Heart right ventricle (tissue), 16 donors: ENCODE results near the gene RASA4. TPM values are rescaled to one million over a fixed set of nuclear protein-coding genes. Genes with fewer than 3 reads are reported as not detected.
"Not testable (repeated sequence)": the region's sequence is repeated elsewhere in the genome, so short reads cannot be mapped to it uniquely, and the experiment has no call there.

Experiments used
- ATAC-seq, 8 donors: fragments of 200-7000 bp; cut with Tn5 transposase; one replicate each; pipeline ENCODE4 v1.9.1; 2020; ENCODE audit warnings: mild to moderate bottlenecking in 8 of 8, moderate library complexity in 8 of 8, moderate number of reproducible peaks in 1 of 8
- DNase-seq, 2 donors: peaks; one replicate each; pipeline ENCODE4 v3.0.0-alpha.2; 2020
- H3K27ac ChIP-seq, 10 donors: fragments of 200-600 bp; sonication (generic) in 2 of 10; one replicate each; pipeline versions ENCODE4 v1.5.0 to v1.8.0; 2020 to 2022; ENCODE audit warnings: mild to moderate bottlenecking in 3 of 10
- H3K27me3 ChIP-seq, 7 donors: fragments of 200-600 bp; one replicate each; pipeline ENCODE4 v1.8.0; 2021 to 2022; ENCODE audit warnings: mild to moderate bottlenecking in 2 of 7
- H3K36me3 ChIP-seq, 9 donors: fragments of 200-600 bp; sonication (generic) in 1 of 9; one replicate each; pipeline versions ENCODE4 v1.5.0 to v1.8.0; 2020 to 2022; ENCODE audit warnings: mild to moderate bottlenecking in 2 of 9
- H3K4me1 ChIP-seq, 9 donors: fragments of 200-600 bp; sonication (generic) in 1 of 9; one replicate each; pipeline versions ENCODE4 v1.5.0 to v1.8.0; 2020 to 2022; ENCODE audit warnings: mild to moderate bottlenecking in 4 of 9
- H3K4me3 ChIP-seq, 10 donors: fragments of 200-600 bp; sonication (generic) in 2 of 10; one replicate each; pipeline versions ENCODE4 v1.5.0 to v1.8.0; 2020 to 2022; ENCODE audit warnings: mild to moderate bottlenecking in 7 of 10, moderate library complexity in 2 of 10
- H3K9me3 ChIP-seq, 11 donors: fragments of 200-600 bp in 10 of 11; sonication (generic) in 2 of 11; one replicate each; pipeline versions ENCODE4 v1.5.0 to v1.8.0; 2013 to 2022; ENCODE audit warnings: mild to moderate bottlenecking in 2 of 11, control low read depth in 1 of 11, moderate library complexity in 1 of 11
- WGBS, 2 donors: extraction: QIAGEN DNeasy Blood & Tissue Kit; methylation state at CpG; one replicate each; pipeline ENCODE4 v1.1.7; 2013; ENCODE audit warnings: inconsistent platforms in 1 of 2; 5-methylcytosine and 5-hydroxymethylcytosine counted together
- intact Hi-C, 10 donors: fragments of 100-400 bp; cut with DNase I; formaldehyde crosslinking; loops; one replicate each; pipeline versions ENCODE4 v1.11.1 to v1.14.2; 2022
- polyA plus RNA-seq, 2 donors: library from polyadenylated mRNA; stranded (reverse); fragments of 200-250 nt; gene quantifications; one replicate each; pipeline ENCODE4 v1.2.3, GENCODE V29; 2013
- total RNA-seq, 10 donors: library from RNA; stranded (reverse); fragmentation: NEBNext Ultra II Directional in 3 of 10; extraction: Animal tissue kit (Norgen Biotek cat#: 25700) in 3 of 10; gene quantifications; one replicate each; pipeline versions ENCODE4 v1.2.1 to v1.2.4, GENCODE V29; 2021 to 2023
- donor health status: Arrhythmogenic right ventricular cardiomyopathy.
- donor health status: ischemic (EF 13 %, LVEDD 7.1; RV severe dilation, severe dysfunction).
- donor health status: healthy with polysubstance abuse.
- donor health status: DM: no; HTN: yes; CAD: no.
- donor health status: DM: no; HTN: no; CAD: no.
- donor health status: ischemic (EF 25% LVEDD 6.9; RV normal size, moderate dysfunction).
- donor health status: ischemic (EF 25% LVEDD 5.7; RV mildly dilated, moderate dysfunction).
- donor health status: healthy.
- donor health status: DM: yes; HTN: yes; CAD: no.
- donor health status: Ischemic cardiomyopathy.
- donor health status: ischemic (EF 35%, LVEDD 5.7; RV mildly dilated, moderate dysfunction).
- donor health status: nonischemic (EF 11% LVEDD 7.7; RV severe dilation, severe dysfunction).
- donor health status: DM: yes; HTN: yes; CAD: no.
- donor health status: PGD.
- donor health status: ischemic (EF 29% LVEDD 5.4; RV normal size, mild dysfunction).
- donor health status: nonischemic (EF 23%, LVEDD 6.1; RV moderate dilation, normal function).

The RASA4 gene
- total and polyA plus RNA-seq, 12 donors = 8.3 to 76.1 (median 12.4) TPM

- H3K4me3 ChIP-seq, H3K27ac ChIP-seq, DNase-seq, H3K27me3 ChIP-seq, intact Hi-C loops, H3K9me3 ChIP-seq, H3K4me1 ChIP-seq, ATAC-seq, H3K36me3 ChIP-seq: not testable (repeated sequence)
- no CpG with 5 or more reads among the region's 5 CpGs for WGBS, 2 donors
Observed at GRCh38 chr7:102606848-102607247, 9.7 kb downstream of the RASA4 start.

GRCh38 chr7:102604431-102605145, 12.0 kb downstream of the RASA4 start:
- H3K4me1 ChIP-seq, H3K9me3 ChIP-seq, H3K36me3 ChIP-seq, DNase-seq, H3K4me3 ChIP-seq, H3K27ac ChIP-seq, H3K27me3 ChIP-seq, intact Hi-C loops: not testable (repeated sequence)
- peak in 7 of 8 donors; percentile 14 to 70 (median 55) for ATAC-seq
- 27 to 38% methylated on average over 5 of the region's 19 CpGs for WGBS, 2 donors

GRCh38 chr7:102602317-102602716, 14.2 kb downstream of the RASA4 start:
- H3K36me3 ChIP-seq, intact Hi-C loops, H3K27ac ChIP-seq, H3K9me3 ChIP-seq, H3K4me3 ChIP-seq, H3K27me3 ChIP-seq, DNase-seq, H3K4me1 ChIP-seq: not testable (repeated sequence)
- no CpG with 5 or more reads among the region's 12 CpGs for WGBS, 2 donors
- ATAC-seq = peak in 1 of 8 donors; percentile 8

GRCh38 chr7:102599699-102600098, 16.9 kb downstream of the RASA4 start:
- H3K4me1 ChIP-seq, H3K27ac ChIP-seq, H3K36me3 ChIP-seq, H3K4me3 ChIP-seq, H3K27me3 ChIP-seq, H3K9me3 ChIP-seq, intact Hi-C loops, DNase-seq: not testable (repeated sequence)
- WGBS, 2 donors = no CpG with 5 or more reads among the region's 9 CpGs
- peak in 1 of 8 donors; percentile 9 for ATAC-seq

- H3K36me3 ChIP-seq, ATAC-seq, H3K4me3 ChIP-seq, H3K27me3 ChIP-seq, H3K9me3 ChIP-seq, intact Hi-C loops, H3K4me1 ChIP-seq, H3K27ac ChIP-seq, DNase-seq: not testable (repeated sequence)
- WGBS, 2 donors = 75 to 76% methylated on average over 2 to 4 of the region's 10 CpGs
Observed at GRCh38 chr7:102596036-102596435, 20.5 kb downstream of the RASA4 start.

GRCh38 chr7:102593637-102594334, 22.8 kb downstream of the RASA4 start:
- intact Hi-C loops, H3K27me3 ChIP-seq, H3K4me1 ChIP-seq, H3K27ac ChIP-seq, H3K36me3 ChIP-seq, H3K4me3 ChIP-seq, H3K9me3 ChIP-seq, DNase-seq: not testable (repeated sequence)
- WGBS, 2 donors = no CpG with 5 or more reads among the region's 68 CpGs
- ATAC-seq = peak; percentile 32 to 49 (median 37)

GRCh38 chr7:102592477-102593019, 24.0 kb downstream of the RASA4 start:
- H3K27ac ChIP-seq, H3K4me3 ChIP-seq, H3K27me3 ChIP-seq, H3K36me3 ChIP-seq, intact Hi-C loops, H3K4me1 ChIP-seq, H3K9me3 ChIP-seq: not testable (repeated sequence)
- 15 to 31% methylated on average over 6 of the region's 26 CpGs for WGBS, 2 donors
- ATAC-seq = peak; percentile 81 to 89 (median 84)
- peak; percentile 29 to 35 for DNase-seq

GRCh38 chr7:102589857-102590256, 26.7 kb downstream of the RASA4 start:
- H3K36me3 ChIP-seq, intact Hi-C loops, H3K9me3 ChIP-seq, H3K4me3 ChIP-seq, DNase-seq, H3K27ac ChIP-seq, H3K4me1 ChIP-seq, H3K27me3 ChIP-seq: not testable (repeated sequence)
- ATAC-seq = peak in 4 of 8 donors; percentile 8 to 54 (median 24)
- no CpG with 5 or more reads among the region's 9 CpGs for WGBS, 2 donors

GRCh38 chr7:102583495-102583894, 33.1 kb downstream of the RASA4 start:
- H3K4me3 ChIP-seq, H3K4me1 ChIP-seq, ATAC-seq, H3K27me3 ChIP-seq, H3K9me3 ChIP-seq, H3K27ac ChIP-seq, H3K36me3 ChIP-seq, DNase-seq, intact Hi-C loops: not testable (repeated sequence)
- no CpG with 5 or more reads among the region's 5 CpGs for WGBS, 2 donors

- WGBS, 2 donors = no CpG with 5 or more reads among the region's 5 CpGs
Observed at GRCh38 chr7:102581722-102582121, 34.8 kb downstream of the RASA4 start.

GRCh38 chr7:102578486-102578885, 38.1 kb downstream of the RASA4 start:
- H3K4me1 ChIP-seq, H3K27ac ChIP-seq, intact Hi-C loops, H3K27me3 ChIP-seq, H3K36me3 ChIP-seq, H3K4me3 ChIP-seq, H3K9me3 ChIP-seq: not testable (repeated sequence)
- WGBS, 2 donors = 82% methylated on average over 5 of the region's 5 CpGs
- peak in 5 of 8 donors; percentile 5 to 31 (median 16) for ATAC-seq
- peak in 1 of 2 donors; percentile 6 for DNase-seq

More at GRCh38 chr7:102581722-102582121, 34.8 kb downstream of the RASA4 start:
- H3K36me3 ChIP-seq, H3K4me1 ChIP-seq, ATAC-seq, H3K27me3 ChIP-seq, H3K9me3 ChIP-seq, DNase-seq, H3K4me3 ChIP-seq, intact Hi-C loops, H3K27ac ChIP-seq: not testable (repeated sequence)
